GM19035 (cell line): ENCODE data around the gene ADAMTSL3.
"Not testable (repeated sequence)": the region's sequence is repeated elsewhere in the genome, so short reads cannot be mapped to it uniquely, and the experiment has no call there.

Experiments used
- ATAC-seq: cut with Tn5 transposase; IDR thresholded peaks from one replicate; pipeline ENCODE4 v1.9.1; 2021; ENCODE audit not compliant: unreplicated experiment

ADAMTSL3 gene

DNA sequence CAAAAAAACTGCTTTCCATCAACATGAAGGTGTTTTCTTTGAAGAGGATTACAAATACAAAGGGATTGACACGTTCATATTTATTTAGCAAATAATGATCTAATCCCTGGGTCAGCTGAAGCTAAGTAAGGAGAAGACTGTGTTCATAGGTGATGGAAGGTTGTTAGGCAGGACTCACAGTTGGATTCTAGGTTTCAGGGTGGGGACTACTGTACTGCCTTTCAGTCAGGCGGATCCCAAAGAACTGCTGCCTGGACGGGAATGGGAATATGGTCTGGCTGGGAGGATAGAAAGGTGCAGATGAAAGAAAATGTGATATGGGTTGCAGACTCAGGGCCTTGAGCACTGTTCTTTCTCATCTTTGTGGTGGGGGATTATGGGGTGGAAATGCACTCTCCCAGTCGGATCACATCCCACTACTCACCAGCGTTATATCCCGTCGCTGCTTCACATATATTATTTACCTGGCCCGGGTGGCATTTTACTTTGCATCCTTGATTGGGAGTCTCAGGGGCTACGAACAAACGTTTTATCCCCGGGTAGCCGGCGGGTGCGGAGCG, 425.5 kb downstream of the ADAMTSL3 start:
- ATAC-seq, result not testable (repeated sequence)

DNA sequence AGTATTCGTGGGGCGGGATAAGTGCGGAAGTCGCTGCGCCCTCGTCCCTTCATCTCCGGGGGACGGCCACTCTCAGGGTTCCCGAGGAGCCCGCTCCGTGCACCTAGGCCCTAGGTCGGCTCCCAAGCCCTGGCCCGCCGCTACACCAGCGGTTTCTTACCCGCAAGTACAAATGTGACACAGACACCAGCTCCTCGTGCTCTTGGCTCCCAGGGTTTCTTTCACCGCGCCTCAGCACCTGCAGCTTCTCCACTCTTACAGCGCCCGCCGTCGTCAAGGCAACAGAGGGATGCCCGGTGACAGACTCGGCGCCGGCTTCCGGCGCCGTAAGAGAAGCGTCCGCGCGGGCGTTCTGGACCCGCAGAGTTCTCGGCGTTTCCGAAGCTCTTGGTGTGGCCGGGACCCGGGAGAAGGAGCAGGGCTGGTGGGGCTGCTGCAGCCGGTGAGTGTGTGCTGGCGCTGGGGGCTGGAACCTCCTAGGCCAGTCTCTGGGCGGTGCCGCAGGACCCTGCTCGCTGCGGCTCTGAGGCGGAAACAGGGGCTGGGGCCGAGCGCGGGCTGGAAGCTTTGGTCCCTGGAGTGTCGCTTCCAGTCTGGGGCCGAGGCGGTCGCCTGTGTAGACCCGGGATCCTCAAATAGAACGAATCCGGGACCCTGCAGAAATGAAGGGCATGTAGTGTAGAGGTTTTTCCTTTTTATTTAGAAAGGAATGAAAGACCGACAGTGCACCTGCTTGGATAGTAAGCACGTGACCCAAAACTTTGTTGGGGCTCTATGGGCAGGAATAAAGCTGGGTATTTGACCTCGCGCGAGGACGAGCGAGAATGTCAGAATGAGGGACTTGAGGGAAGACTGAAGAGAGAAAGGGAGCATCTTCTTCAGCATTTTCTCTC, 426.2 kb downstream of the ADAMTSL3 start:
- ATAC-seq, result peak; percentile 91

DNA sequence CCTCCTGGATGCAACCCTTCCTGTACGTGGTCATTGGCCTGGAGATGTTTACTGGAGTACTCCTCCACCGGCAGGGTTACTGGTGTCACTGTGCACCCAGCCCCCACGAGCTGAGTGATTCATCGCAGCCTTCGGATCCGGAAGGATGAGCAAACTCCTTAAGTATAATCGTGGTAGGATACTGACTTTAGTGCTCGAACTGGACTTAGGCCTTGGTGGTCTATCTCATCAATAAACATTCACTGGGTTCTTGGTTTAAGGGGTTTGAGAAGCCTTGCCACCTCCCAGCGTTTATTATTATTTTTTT, 426.8 kb downstream of the ADAMTSL3 start:
- not testable (repeated sequence) for ATAC-seq

DNA sequence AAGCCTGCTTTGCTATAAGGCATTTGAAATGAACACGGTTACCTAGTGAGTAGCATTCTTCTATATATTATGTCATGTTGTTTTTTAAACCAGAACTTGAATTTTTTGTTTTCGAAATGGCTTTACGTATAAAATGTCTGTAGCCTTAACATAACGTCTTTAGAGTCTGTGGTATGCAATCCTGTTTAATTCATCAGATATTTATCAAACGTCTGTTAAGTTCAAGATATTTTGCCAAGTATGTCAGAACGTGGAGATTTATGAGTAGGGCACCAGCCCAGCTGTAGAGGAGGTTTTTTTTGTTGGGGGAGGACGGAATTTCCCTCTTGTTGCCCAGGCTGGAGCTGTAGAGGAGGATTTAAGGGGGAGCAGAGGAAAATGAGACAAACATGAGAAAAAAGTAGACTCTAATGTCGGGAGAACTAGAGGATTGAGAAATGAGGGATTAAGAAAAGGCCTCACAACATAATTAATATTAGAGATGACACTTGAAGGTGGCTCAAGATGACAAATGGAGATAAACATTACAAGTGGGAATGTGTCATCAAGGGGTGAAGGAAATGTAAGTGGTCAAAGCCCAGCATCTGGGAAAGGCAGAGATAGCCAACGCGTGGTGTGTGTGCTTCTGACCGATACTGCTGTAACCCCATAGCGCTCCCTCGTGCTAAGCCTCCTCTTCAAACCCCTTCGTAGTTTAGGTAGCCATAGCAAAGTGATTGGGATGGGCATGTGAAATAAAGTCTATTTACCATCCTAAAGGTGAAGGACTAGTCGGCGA, 427.7 kb downstream of the ADAMTSL3 start:
- ATAC-seq, result no peak

DNA sequence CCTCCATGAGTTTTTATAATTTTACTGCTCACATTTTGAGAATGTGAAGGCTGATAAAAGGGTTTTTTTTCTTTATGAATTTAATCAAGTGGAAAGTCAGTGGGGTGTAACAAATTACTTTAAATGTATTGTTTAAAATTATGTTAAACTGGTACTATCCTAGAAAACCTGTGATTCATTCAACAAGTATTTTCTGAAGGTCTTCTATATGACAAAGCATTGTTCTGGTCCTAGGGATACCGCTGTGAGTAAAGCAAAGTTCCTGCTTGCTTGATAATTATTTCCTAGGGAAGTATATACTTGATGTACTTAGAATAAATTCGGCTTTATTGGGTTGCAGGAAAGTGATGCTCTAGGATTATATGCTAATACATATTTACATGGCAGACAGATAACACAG, 428.8 kb downstream of the ADAMTSL3 start:
- no peak for ATAC-seq

- not testable (repeated sequence) for ATAC-seq
These were observed 432.1 kb downstream of the ADAMTSL3 start for GRCh38 chr15:84086071-84086470.
